MCF 10A (cell line): ENCODE measurements around the gene ZNF543. TPM values are rescaled to one million over a fixed set of nuclear protein-coding genes. Genes with fewer than 3 reads are reported as not detected.
A peak's percentile ranks its signal among the peaks of the same experiment; 100 is the strongest.

Experiments
- Bru-seq: library from RNA; stranded (reverse); fragments of 400-500 nt; gene quantifications from one replicate; lab custom pipeline; 2021; lab: Mats Ljungman, UMichigan
- BruChase-seq, 2 experiments: library from RNA; stranded (reverse); fragments of 400-500 nt; gene quantifications; one replicate each; lab custom pipeline; 2021; lab: Mats Ljungman, UMichigan
- BruUV-seq: library from RNA; stranded (reverse); fragments of 400-500 nt; replicated peaks from 2 replicates; lab custom pipeline; 2021; lab: Mats Ljungman, UMichigan
- CTCF ChIA-PET: fragments of 300-600 bp; sonication (Branson Sonifier 250); formaldehyde crosslinking; extraction: SDS; loops from one replicate; lab custom pipeline; 2021; ENCODE audit warnings: antibody characterized with exemption, inconsistent platforms; lab: Yijun Ruan, JAX
- POLR2A ChIA-PET: fragments of 300-600, 350-650 bp; sonication (Branson Sonifier 250); formaldehyde crosslinking; extraction: SDS; loops from one replicate; lab custom pipeline; 2020; ENCODE audit warnings: antibody characterized with exemption, inconsistent platforms; lab: Yijun Ruan, JAX
- DNase-seq: peaks from one replicate; pipeline ENCODE4 v3.0.0-alpha.2; 2018; ENCODE audit not compliant: unreplicated experiment
- H3K27ac Mint-ChIP-seq: one replicate; pipeline ENCODE4 v1.8.0; 2022; ENCODE audit warnings: mild to moderate bottlenecking, low read depth, mixed read lengths; ENCODE audit not compliant: unreplicated experiment
- H3K27me3 Mint-ChIP-seq: one replicate; pipeline ENCODE4 v1.8.0; 2022; ENCODE audit warnings: mixed read lengths; ENCODE audit not compliant: insufficient read depth, unreplicated experiment
- H3K36me3 Mint-ChIP-seq: one replicate; pipeline ENCODE4 v1.8.0; 2022; ENCODE audit warnings: mild to moderate bottlenecking, moderate library complexity, mixed read lengths; ENCODE audit not compliant: insufficient read depth, unreplicated experiment
- H3K4me1 Mint-ChIP-seq: one replicate; pipeline ENCODE4 v1.8.0; 2022; ENCODE audit warnings: mixed read lengths; ENCODE audit not compliant: insufficient read depth, unreplicated experiment
- H3K4me3 Mint-ChIP-seq: one replicate; pipeline ENCODE4 v1.8.0; 2022; ENCODE audit warnings: mild to moderate bottlenecking, moderate library complexity, mixed read lengths; ENCODE audit not compliant: unreplicated experiment
- H3K9me3 Mint-ChIP-seq: one replicate; pipeline ENCODE4 v1.8.0; 2022; ENCODE audit warnings: mixed read lengths; ENCODE audit not compliant: unreplicated experiment
- CTCF ChIP-seq: fragments of 200-600 bp; IDR thresholded peaks from one replicate; pipeline ENCODE4 v1.8.0; 2022; ENCODE audit warnings: antibody characterized with exemption, mild to moderate bottlenecking; ENCODE audit not compliant: unreplicated experiment
- intact Hi-C: fragments of 100-400 bp; cut with micrococcal nuclease; formaldehyde crosslinking; loops from 2 replicates; pipeline ENCODE4 v1.14.1; 2022
- long read RNA-seq: library from polyadenylated mRNA; stranded (forward); transcript quantifications from one replicate; pipeline ENCODE4 v2.0.0, GENCODE V29; 2022
- total RNA-seq: library from RNA; stranded (reverse); gene quantifications from 2 replicates; pipeline ENCODE4 v1.2.3, GENCODE V29; 2022

The ZNF543 gene
- total RNA-seq (9.2 and 10.8 TPM in 2 replicates), Bru-seq, nascent RNA (percentile 75 among the genes with signal in this experiment), BruChase-seq, experiment 1, labeled RNA remaining after a 6-hour chase (percentile 96 among the genes with signal in this experiment), BruChase-seq, experiment 2, labeled RNA remaining after a 2-hour chase (percentile 91 among the genes with signal in this experiment)
- long read RNA-seq, transcript ZNF543-201 (4 exons, 3,659 nt): major isoform, 9 of 13 reads
- long read RNA-seq, partial matches to known transcripts: 1 of 13 reads
- long read RNA-seq, other reads (novel, unspliced or antisense): 3 of 13 reads

DNA sequence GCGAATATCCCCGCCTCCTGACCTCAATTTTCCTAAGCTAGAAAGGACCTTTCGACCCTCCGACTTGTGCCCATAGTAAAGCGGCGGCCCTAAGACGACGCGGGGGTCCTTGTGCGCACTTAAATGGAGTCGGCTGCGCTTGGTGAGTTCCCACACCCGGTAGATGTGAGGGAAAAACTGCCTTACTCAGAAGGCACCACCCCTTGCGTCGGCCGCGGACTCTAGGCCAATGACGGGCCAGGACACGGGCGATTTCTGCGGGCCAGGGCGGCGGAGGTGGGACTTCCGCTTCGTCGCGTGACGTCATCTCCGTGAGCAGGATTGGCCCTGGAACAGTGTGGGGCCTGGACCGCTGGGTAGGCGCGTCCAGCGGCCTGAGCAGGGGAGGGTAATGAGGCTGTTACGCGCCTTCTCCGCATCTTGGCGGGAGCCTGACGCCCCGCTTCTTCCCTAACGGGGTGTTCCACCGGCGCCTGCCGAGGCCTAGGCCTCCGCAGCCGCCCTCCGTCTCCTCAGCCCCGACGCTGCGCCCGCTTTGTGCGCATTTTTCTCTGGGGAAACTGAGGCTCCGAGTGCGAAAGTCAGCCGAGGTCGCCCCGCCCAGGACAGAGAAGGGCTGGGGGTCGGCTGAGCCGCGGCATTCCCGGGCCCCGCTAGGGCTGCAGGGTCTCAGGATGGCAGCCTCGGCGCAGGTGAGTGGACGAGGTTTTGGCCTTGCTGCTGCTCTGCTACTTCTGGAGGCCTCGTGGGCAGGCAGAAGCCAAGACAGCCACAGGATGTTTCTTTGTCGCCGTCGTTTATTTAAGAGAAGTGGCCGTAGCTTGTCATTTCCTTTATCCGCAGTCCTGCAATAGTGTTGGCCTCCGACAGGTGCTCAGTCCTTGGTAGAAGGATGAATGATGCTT, at the start of gene ZNF543:
TSS of gene ZNF543 (plus strand) at position 293 of the 905 bp plus-strand sequence. CDS start at position 675, 382 bp downstream.
- Mint-ChIP-seq H3K4me3 (peak within 1 kb of the TSS; percentile 81), H3K27me3 (peaks cover 4% of the 10 kb centered on the region), H3K4me1 (peaks cover 12% of the 10 kb centered on the region), H3K36me3 (peaks cover 24% of the 10 kb centered on the region), H3K27ac (peak within 1 kb of the TSS; percentile 88), H3K9me3 (no peaks in the 10 kb centered on the region)
- CTCF ChIA-PET: interaction anchor here (0.7 to 1.2 kb wide), 3 partner anchors 10 to 144 kb away, joined by 3 read pairs; no protein-coding TSS in a partner anchor
- no peak for TF ChIP-seq CTCF
- BruUV-seq: no TSS peak
- POLR2A ChIA-PET: interaction anchor here (0.6 to 4.2 kb wide), 22 partner anchors 10 to 116 kb away, joined by 3 to 42 read pairs (median 4); partner anchors contain the start of genes ZNF17, ZNF304, ZNF460 and ZNF548
- DNase-seq: peak; percentile 98
- intact Hi-C loops: loop anchor here (1.0 to 2.0 kb wide), 3 partner anchors 18 to 80 kb away; partner anchors contain the start of genes ZNF460 and ZNF805

GRCh38 chr19:57271280-57271679, 49.0 kb upstream of the ZNF543 start:
- Mint-ChIP-seq H3K27me3 (no peaks in the 10 kb centered on the region), H3K4me1 (peaks cover 9% of the 10 kb centered on the region), H3K4me3 (no peak overlapping the region), H3K36me3 (peaks cover 15% of the 10 kb centered on the region), H3K9me3 (no peaks in the 10 kb centered on the region), H3K27ac (no peak overlapping the region)
- intact Hi-C loops: no loop called here
- POLR2A ChIA-PET: no interaction called here
- CTCF ChIA-PET: interaction anchor here (0.6 to 0.7 kb wide), 2 partner anchors 21 to 28 kb away, joined by 3 read pairs; no protein-coding TSS in a partner anchor
- DNase-seq: no peak
- TF ChIP-seq CTCF: no peak
- BruUV-seq: no TSS peak

DNA sequence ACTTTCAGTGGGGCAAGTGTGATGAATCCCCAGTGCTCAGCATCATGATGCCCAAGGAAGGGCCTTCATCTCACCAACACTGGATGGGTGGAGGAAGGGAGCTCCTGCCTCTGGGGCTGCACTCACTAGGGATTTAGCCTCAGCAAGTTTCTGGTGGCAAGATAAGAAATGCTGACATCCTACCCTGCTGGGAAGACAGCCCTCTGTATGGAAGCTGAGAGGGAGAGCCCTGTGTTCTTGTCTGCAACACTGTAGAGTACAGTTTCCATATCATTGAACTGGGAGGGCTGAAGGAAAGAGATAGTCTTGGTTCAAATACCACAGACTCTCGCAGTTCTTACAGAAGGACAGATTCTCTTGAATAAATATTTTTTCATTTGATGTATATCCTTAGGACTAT, 47.3 kb upstream of the ZNF543 start:
- no peak overlapping the region for H3K27ac Mint-ChIP-seq
- H3K4me1 Mint-ChIP-seq: peaks cover 9% of the 10 kb centered on the region
- peaks cover 16% of the 10 kb centered on the region for H3K36me3 Mint-ChIP-seq
- no peaks in the 10 kb centered on the region for H3K27me3 Mint-ChIP-seq
- no peaks in the 10 kb centered on the region for H3K9me3 Mint-ChIP-seq
- no TSS peak for BruUV-seq
- ChIA-PET POLR2A (no interaction called here), CTCF (no interaction called here)
- no peak for TF ChIP-seq CTCF
- intact Hi-C loops: no loop called here
- no peak overlapping the region for H3K4me3 Mint-ChIP-seq
- DNase-seq: no peak
